A673 (cell line): ENCODE results near the gene INHBC. TPM values are rescaled to one million over a fixed set of nuclear protein-coding genes. Genes with fewer than 3 reads are reported as not detected.

Experiments
- BruUV-seq: library from RNA; stranded (reverse); fragments of 400-500 nt; replicated peaks from 2 replicates; lab custom pipeline; 2021; lab: Mats Ljungman, UMichigan
- CTCF ChIA-PET: fragments of 300-600 bp; sonication (Branson Sonifier 250); formaldehyde crosslinking; loops from one replicate; lab custom pipeline; 2022; ENCODE audit warnings: antibody characterized with exemption; lab: Charles Lee
- POLR2A ChIA-PET: fragments of 300-600 bp; sonication (Branson Sonifier 250); formaldehyde crosslinking; loops from one replicate; lab custom pipeline; 2022; ENCODE audit warnings: antibody characterized with exemption; ENCODE audit not compliant: low non-redundant PET; lab: Charles Lee
- DNase-seq: peaks from one replicate; pipeline ENCODE4 v3.0.0-alpha.2; 2015; ENCODE audit warnings: low spot score
- H3K27ac ChIP-seq: fragments of 200-600 bp; sonication (generic); 2 replicates; pipeline ENCODE4 v1.5.1; 2016; ENCODE audit warnings: mixed run types, low read depth, mild to moderate bottlenecking, mixed read lengths, antibody characterized with exemption, low read length; ENCODE audit not compliant: poor library complexity, severe bottlenecking
- H3K27me3 ChIP-seq: fragments of 200-600 bp; sonication (generic); replicated peaks from 2 replicates; pipeline ENCODE4 v1.6.1; 2017; ENCODE audit warnings: mixed run types, low read depth, mild to moderate bottlenecking, mixed read lengths, antibody characterized with exemption, low read length; ENCODE audit not compliant: insufficient read depth, poor library complexity
- H3K36me3 ChIP-seq: fragments of 200-600 bp; sonication (generic); 2 replicates; pipeline ENCODE4 v1.6.1; 2016; ENCODE audit warnings: mixed run types, mild to moderate bottlenecking, mixed read lengths, antibody characterized with exemption, low read length; ENCODE audit not compliant: insufficient read depth, poor library complexity, severe bottlenecking
- H3K4me1 ChIP-seq: fragments of 200-600 bp; sonication (generic); 2 replicates; pipeline ENCODE4 v1.6.1; 2017; ENCODE audit warnings: mixed run types, mild to moderate bottlenecking, mixed read lengths, antibody characterized with exemption, low read length; ENCODE audit not compliant: insufficient read depth, poor library complexity, severe bottlenecking
- H3K4me3 ChIP-seq: fragments of 200-600 bp; sonication (generic); 2 replicates; pipeline ENCODE4 v1.5.1; 2016; ENCODE audit warnings: low read depth, mixed run types, mild to moderate bottlenecking, mixed read lengths, low read length; ENCODE audit not compliant: poor library complexity, severe bottlenecking
- H3K9me3 ChIP-seq: fragments of 200-600 bp; sonication (generic); 2 replicates; pipeline ENCODE4 v1.6.1; 2016; ENCODE audit warnings: mixed run types, low read depth, mild to moderate bottlenecking, mixed read lengths, antibody characterized with exemption, low read length; ENCODE audit not compliant: poor library complexity, severe bottlenecking
- EZH2 ChIP-seq: fragments of 200-600 bp; sonication (generic); IDR thresholded peaks from 2 replicates; pipeline ENCODE4 v1.6.1; 2017; ENCODE audit warnings: borderline replicate concordance, low read depth, mild to moderate bottlenecking, mixed read lengths, antibody characterized with exemption, low read length; ENCODE audit not compliant: poor library complexity, severe bottlenecking
- intact Hi-C: fragments of 100-400 bp; cut with micrococcal nuclease; formaldehyde crosslinking; loops from one replicate; pipeline ENCODE4 v1.10.0; 2022; ENCODE audit not compliant: unreplicated experiment
- total RNA-seq: library from RNA; stranded (reverse); gene quantifications from 2 replicates; pipeline ENCODE4 v1.2.3, GENCODE V29; 2021
- TF ChIP-seq, protein P1 (sequence below): fragments of 300-800, 200-600 bp; sonication (generic); conservative IDR thresholded peaks from 2 replicates; pipeline ENCODE4 v1.5.1; 2017; ENCODE audit warnings: low read depth, mild to moderate bottlenecking, antibody characterized with exemption, low read length, moderate library complexity, mixed read lengths

INHBC gene
- total RNA-seq, 1 experiment from 2014 or later, result not detected

DNA sequence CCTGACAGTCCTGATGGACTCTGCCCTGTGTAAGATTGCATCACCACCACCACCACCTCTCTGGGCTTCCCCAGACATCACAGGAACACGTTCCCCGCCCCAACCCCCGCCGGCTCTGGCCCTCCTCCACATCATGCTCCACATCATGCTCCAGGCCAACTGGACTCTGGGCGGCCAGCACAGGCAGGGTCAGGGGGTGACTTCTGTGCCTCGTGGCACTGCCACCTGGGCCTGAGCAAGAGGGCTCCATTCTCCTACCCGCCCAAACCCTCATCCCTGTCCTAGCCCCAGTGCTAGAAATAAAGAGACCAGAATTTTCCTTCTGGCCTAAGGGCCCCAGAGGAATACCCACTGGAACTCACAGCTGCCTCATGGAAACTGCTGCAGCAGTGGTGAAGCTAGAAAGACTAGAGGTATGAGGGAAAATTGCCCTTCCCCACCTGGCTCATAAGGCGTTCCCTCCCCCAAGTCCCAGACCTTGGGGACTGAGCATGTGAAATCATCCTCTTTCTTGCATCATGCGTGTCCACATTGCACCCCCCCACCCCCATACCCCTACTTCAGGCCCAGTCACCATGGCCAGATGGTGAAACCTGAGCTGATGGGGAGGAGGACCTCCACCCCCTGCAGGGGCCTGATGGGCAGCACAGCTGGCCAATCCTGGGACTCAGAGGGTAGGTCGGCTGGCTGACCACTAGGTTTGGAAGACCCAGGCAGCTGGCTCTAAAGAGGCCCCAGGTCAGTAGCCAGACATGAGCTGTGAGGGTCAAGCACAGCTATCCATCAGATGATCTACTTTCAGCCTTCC, 20.2 kb downstream of the INHBC start, which contains the start of gene INHBE:
INHBE (plus strand) TSS at position 742 of the 808 bp plus-strand sequence. CDS start 230 bp downstream, outside the sequence.
- Histone ChIP-seq H3K4me3 (no peak within 1 kb of the TSS), H3K4me1 (peaks cover 37% of the 10 kb centered on the region), H3K27ac (peak within 1 kb of the TSS; percentile 66), H3K36me3 (no peaks in the 10 kb centered on the region), H3K9me3 (no peaks in the 10 kb centered on the region), H3K27me3 (no peaks in the 10 kb centered on the region)
- CTCF ChIA-PET, result interaction anchor here (0.6 to 3.0 kb wide), 2 partner anchors 147 to 279 kb away, joined by 6 to 57 read pairs; no protein-coding TSS in a partner anchor
- peak; percentile 38 for DNase-seq
- TF ChIP-seq EZH2, result no peak
- intact Hi-C loops, result no loop called here
- BruUV-seq, result no TSS peak
- POLR2A ChIA-PET, result interaction anchor here (0.5 to 0.6 kb wide), 2 partner anchors 13 to 31 kb away, joined by 4 to 7 read pairs; no protein-coding TSS in a partner anchor

GRCh38 chr12:57455374-57456144, 21.0 kb downstream of the INHBC start:
- Histone ChIP-seq H3K4me3 (no peak overlapping the region), H3K4me1 (peaks cover 37% of the 10 kb centered on the region), H3K9me3 (no peaks in the 10 kb centered on the region), H3K27ac (peak overlapping the region; percentile 66), H3K27me3 (no peaks in the 10 kb centered on the region), H3K36me3 (no peaks in the 10 kb centered on the region)
- BruUV-seq, result no TSS peak
- intact Hi-C loops, result no loop called here
- ChIA-PET POLR2A (interaction anchor here (0.6 kb wide), 1 partner anchor 14 kb away, joined by 7 read pairs; no protein-coding TSS in a partner anchor), CTCF (interaction anchor here (0.6 to 1.2 kb wide), 2 partner anchors 148 to 279 kb away, joined by 6 to 13 read pairs; no protein-coding TSS in a partner anchor)
- no peak for DNase-seq
- TF ChIP-seq, protein P1, sequence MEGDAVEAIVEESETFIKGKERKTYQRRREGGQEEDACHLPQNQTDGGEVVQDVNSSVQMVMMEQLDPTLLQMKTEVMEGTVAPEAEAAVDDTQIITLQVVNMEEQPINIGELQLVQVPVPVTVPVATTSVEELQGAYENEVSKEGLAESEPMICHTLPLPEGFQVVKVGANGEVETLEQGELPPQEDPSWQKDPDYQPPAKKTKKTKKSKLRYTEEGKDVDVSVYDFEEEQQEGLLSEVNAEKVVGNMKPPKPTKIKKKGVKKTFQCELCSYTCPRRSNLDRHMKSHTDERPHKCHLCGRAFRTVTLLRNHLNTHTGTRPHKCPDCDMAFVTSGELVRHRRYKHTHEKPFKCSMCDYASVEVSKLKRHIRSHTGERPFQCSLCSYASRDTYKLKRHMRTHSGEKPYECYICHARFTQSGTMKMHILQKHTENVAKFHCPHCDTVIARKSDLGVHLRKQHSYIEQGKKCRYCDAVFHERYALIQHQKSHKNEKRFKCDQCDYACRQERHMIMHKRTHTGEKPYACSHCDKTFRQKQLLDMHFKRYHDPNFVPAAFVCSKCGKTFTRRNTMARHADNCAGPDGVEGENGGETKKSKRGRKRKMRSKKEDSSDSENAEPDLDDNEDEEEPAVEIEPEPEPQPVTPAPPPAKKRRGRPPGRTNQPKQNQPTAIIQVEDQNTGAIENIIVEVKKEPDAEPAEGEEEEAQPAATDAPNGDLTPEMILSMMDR, result no peak
- no peak for TF ChIP-seq EZH2

GRCh38 chr12:57456145-57456700, 21.6 kb downstream of the INHBC start:
- no peak for TF ChIP-seq EZH2
- TF ChIP-seq, protein P1, result peak; percentile 78
- no peak overlapping the region for H3K27ac ChIP-seq
- ChIA-PET CTCF (interaction anchor here (1.2 kb wide), 1 partner anchor 148 kb away, joined by 13 read pairs; no protein-coding TSS in a partner anchor), POLR2A (no interaction called here)
- H3K4me1 ChIP-seq, result peaks cover 43% of the 10 kb centered on the region
- intact Hi-C loops, result no loop called here
- no peaks in the 10 kb centered on the region for H3K27me3 ChIP-seq
- H3K9me3 ChIP-seq, result no peaks in the 10 kb centered on the region
- no TSS peak for BruUV-seq
- no peaks in the 10 kb centered on the region for H3K36me3 ChIP-seq
- no peak overlapping the region for H3K4me3 ChIP-seq
- DNase-seq, result peak; percentile 73
